NOMO-1 treated with DMSO at 0.1 percent for 48 hours (cell line): ENCODE results near the gene SLC22A1.
"Not testable (repeated sequence)": the region's sequence is repeated elsewhere in the genome, so short reads cannot be mapped to it uniquely, and the experiment has no call there.

Experiments
- DNase-seq: peaks from one replicate; lab custom pipeline; 2025; ENCODE audit not compliant: unreplicated experiment; lab: John Stamatoyannopoulos, UW

The SLC22A1 gene

GRCh38 chr6:160121981-160122380, 366 bp downstream of the SLC22A1 start:
- DNase-seq: no peak

- no peak for DNase-seq
Observed at GRCh38 chr6:160122744-160123143, 1.1 kb downstream of the SLC22A1 start.

- DNase-seq: no peak
Observed at GRCh38 chr6:160124007-160124406, 2.4 kb downstream of the SLC22A1 start.

- no peak for DNase-seq
Observed at GRCh38 chr6:160124605-160125004, 3.0 kb downstream of the SLC22A1 start.

GRCh38 chr6:160125105-160125504, 3.5 kb downstream of the SLC22A1 start:
- not testable (repeated sequence) for DNase-seq

GRCh38 chr6:160127270-160128124, 5.9 kb downstream of the SLC22A1 start:
- no peak for DNase-seq

GRCh38 chr6:160128125-160128683, 6.6 kb downstream of the SLC22A1 start:
- DNase-seq: no peak

GRCh38 chr6:160128879-160129516, 7.4 kb downstream of the SLC22A1 start:
- DNase-seq: no peak

- no peak for DNase-seq
Observed at GRCh38 chr6:160129881-160130615, 8.4 kb downstream of the SLC22A1 start.

GRCh38 chr6:160130729-160131484, 9.3 kb downstream of the SLC22A1 start:
- no peak for DNase-seq

- DNase-seq: no peak
Observed at GRCh38 chr6:160131636-160132296, 10.2 kb downstream of the SLC22A1 start.

- no peak for DNase-seq
Observed at GRCh38 chr6:160132297-160132637, 10.7 kb downstream of the SLC22A1 start.

GRCh38 chr6:160132776-160133338, 11.2 kb downstream of the SLC22A1 start:
- DNase-seq: no peak

- DNase-seq: no peak
Observed at GRCh38 chr6:160133441-160134336, 12.1 kb downstream of the SLC22A1 start.

- not testable (repeated sequence) for DNase-seq
Observed at GRCh38 chr6:160134337-160134751, 12.7 kb downstream of the SLC22A1 start.

- no peak for DNase-seq
Observed at GRCh38 chr6:160134779-160135547, 13.3 kb downstream of the SLC22A1 start.

- DNase-seq: no peak
Observed at GRCh38 chr6:160135907-160136655, 14.5 kb downstream of the SLC22A1 start.
